Coronary artery (tissue), 2 donors: ENCODE results near the gene CCM2.

Source experiments
- DNase-seq: peaks from one replicate; pipeline ENCODE4 v3.0.0-alpha.2; 2017; ENCODE audit warnings: low spot score
- H3K27ac ChIP-seq, 2 donors: fragments of 200-600 bp; sonication (generic); one replicate each; pipeline ENCODE4 v1.5.1; 2016 to 2019
- H3K4me3 ChIP-seq: fragments of 200-600 bp; sonication (generic); 2 replicates; pipeline ENCODE4 v1.5.1; 2016; ENCODE audit warnings: mild to moderate bottlenecking, moderate library complexity
- TF ChIP-seq, protein P1 (sequence below): fragments of 200-600 bp; sonication (generic); IDR thresholded peaks from one replicate; pipeline ENCODE4 v1.5.1; 2019; ENCODE audit warnings: antibody characterized with exemption

CCM2 gene

DNA sequence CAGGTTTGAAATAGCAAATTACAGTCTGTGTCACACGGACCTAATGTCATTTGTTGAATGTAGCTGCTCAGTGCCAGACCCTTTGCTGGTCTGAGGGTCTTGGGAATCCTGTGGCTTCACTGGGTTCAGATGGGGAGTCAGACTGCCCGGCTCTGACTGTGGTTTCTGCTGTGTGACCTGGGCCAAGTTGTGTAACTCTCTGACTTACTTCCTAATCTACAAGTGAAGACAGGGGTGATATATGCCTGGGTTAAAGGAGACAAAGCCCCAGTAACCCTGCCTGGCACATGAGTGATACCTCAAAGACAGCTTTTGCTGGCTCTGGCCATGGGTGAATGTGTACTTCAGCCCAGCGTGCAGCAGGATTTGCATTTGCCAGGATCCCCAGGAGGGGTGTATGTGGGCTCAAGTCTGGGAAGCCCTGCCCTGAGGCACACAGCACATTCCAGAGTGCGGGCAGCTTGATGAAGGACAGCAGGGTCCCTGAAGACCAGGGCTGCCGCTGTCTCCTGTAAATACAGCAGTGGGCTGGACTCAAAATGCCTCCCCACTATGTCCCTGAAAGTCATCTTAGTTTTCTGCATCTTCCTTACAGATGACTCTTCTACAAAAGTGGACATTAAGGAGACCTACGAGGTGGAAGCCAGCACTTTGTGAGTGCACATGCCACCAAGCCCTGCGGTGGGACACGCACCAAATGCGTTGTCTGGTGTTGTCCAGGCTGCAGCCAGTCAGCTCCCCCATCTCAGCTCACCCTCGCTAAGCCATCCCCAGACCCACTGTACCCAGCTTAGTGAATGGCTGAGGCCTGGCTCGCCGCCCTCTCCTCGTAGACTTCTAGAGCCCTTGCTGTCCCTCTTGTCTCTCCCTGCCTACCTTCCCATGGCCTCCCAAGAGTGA lies 72.4 kb downstream of the CCM2 start:
- TF ChIP-seq, protein P1, sequence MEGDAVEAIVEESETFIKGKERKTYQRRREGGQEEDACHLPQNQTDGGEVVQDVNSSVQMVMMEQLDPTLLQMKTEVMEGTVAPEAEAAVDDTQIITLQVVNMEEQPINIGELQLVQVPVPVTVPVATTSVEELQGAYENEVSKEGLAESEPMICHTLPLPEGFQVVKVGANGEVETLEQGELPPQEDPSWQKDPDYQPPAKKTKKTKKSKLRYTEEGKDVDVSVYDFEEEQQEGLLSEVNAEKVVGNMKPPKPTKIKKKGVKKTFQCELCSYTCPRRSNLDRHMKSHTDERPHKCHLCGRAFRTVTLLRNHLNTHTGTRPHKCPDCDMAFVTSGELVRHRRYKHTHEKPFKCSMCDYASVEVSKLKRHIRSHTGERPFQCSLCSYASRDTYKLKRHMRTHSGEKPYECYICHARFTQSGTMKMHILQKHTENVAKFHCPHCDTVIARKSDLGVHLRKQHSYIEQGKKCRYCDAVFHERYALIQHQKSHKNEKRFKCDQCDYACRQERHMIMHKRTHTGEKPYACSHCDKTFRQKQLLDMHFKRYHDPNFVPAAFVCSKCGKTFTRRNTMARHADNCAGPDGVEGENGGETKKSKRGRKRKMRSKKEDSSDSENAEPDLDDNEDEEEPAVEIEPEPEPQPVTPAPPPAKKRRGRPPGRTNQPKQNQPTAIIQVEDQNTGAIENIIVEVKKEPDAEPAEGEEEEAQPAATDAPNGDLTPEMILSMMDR, result no peak
- Histone ChIP-seq H3K27ac (no peak overlapping the region), H3K4me3 (no peak overlapping the region)
- DNase-seq, result no peak

DNA sequence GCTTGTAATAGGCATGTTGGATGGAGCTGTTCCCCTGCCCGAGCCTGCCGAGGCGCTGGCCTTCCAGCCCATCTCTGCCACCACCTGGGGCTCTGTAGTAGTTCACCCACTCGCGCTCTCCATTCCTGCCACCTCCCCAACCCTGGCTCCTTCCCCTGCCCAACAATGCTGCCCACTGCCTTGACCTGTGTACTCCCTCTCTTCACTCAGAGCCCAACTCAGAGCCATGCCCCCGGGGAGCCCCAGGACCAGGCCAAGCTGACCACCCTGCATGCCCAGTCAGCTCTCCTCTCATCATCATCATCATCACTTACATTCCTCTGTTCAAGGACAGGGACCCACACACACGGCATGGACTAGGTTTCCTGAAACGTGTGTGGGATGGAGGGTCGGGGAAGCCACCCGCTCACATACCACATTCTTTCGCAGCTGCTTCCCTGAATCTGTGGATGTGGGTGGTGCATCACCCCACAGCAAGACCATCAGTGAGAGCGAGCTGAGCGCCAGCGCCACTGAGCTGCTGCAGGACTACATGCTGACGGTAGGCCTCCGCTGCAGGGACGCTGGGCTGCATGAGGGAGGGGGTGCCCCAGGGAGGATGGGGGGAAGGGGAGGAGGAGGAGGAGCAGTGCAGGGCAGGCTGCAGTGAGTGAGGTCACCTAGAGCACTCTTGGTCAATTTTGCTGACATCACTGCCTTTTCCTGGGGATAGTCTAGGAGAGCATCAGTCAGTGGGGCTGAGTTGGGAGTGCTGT lies 73.2 kb downstream of the CCM2 start:
- Histone ChIP-seq H3K4me3 (no peak overlapping the region), H3K27ac (no peak overlapping the region)
- DNase-seq, result no peak
- TF ChIP-seq, protein P1, result no peak

DNA sequence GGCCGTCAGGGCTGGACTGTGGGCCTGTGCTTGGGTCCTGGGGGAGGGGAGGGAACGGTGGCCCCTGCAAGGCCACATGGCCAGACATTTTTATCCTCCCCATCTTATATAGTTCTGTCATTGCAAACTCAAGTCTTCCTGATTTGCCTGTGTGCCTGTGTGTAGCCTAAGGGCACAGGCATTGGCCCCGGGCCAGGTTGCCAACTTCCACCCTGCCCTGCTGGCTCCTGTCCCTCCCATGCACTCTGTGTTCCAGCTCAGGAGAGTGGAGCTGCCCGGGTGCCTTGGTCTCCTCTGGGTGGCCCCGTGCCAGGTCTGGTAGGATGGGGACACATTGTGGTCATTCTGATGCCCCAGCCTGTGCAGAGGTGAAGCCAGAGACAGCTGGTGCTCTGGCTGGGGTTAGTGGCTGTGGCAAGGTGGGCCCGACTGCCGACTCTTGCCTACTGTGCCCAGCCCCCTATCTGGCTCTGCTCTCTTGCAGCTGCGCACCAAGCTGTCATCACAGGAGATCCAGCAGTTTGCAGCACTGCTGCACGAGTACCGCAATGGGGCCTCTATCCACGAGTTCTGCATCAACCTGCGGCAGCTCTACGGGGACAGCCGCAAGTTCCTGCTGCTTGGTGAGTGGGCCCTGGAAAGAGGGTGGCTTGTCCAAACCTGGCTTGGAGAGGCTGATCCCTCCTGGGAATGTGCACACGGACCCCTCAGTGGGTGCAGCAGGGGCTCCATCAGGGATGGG lies 74.0 kb downstream of the CCM2 start:
- no peak overlapping the region for H3K4me3 ChIP-seq
- TF ChIP-seq, protein P1, result no peak
- DNase-seq, result no peak
- no peak overlapping the region for H3K27ac ChIP-seq

GRCh38 chr7:45074528-45075354 lies 74.7 kb downstream of the CCM2 start:
- Histone ChIP-seq H3K27ac (no peak overlapping the region), H3K4me3 (no peak overlapping the region)
- TF ChIP-seq, protein P1, result no peak
- DNase-seq, result no peak

GRCh38 chr7:45075355-45075644 lies 75.3 kb downstream of the CCM2 start:
- Histone ChIP-seq H3K4me3 (no peak overlapping the region), H3K27ac (no peak overlapping the region)
- DNase-seq, result no peak
- TF ChIP-seq, protein P1, result no peak

DNA sequence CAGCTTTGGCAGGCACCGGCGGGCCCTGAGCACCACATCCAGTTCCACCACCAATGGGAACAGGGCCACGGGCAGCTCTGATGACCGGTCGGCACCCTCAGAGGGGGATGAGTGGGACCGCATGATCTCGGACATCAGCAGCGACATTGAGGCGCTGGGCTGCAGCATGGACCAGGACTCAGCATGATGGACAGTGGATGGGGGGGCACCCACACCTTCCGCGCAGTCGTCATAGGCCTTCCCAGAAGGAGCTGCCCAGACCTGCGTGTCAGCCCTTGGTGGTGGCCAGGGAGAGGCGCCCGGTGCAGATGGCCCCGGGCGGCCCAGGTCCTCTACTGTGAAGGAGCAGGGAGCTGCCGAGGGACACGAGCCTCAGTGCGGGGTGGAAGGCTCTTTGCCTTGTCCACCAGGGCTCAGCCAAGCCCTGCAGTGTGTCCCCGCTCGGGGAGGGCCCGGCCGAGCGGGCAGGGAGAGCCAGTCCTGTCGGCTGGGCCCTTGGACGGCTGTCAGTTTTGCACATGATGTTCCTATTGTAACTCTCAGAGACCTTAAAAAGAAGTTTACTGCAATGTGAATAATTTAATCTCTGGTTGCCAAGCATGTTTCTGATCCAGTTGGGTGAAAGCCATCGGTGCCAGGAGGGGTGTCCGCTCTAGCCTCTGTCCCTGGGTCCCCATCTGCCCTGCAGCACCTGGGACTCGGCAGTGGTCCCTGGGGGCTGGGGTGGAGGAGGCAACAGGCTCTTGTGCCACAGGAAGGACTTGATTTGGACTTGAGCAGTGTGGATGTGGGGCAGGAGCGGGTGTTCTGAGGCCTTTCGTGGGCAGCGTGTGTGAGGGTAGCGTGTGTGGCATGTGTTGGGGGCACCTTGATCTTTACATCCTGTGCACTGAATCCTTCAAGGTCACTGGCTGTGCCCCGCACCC lies 76.1 kb downstream of the CCM2 start:
- TF ChIP-seq, protein P1, result no peak
- no peak overlapping the region for H3K4me3 ChIP-seq
- no peak for DNase-seq
- no peak overlapping the region for H3K27ac ChIP-seq
